GM19463 (cell line): ENCODE data around the gene SPNS3.

Experiments
- ATAC-seq: cut with Tn5 transposase; IDR thresholded peaks from one replicate; pipeline ENCODE4 v1.9.1; 2021; ENCODE audit warnings: mild to moderate bottlenecking, moderate library complexity; ENCODE audit not compliant: unreplicated experiment

Gene SPNS3

GRCh38 chr17:4463818-4464476 is 30.2 kb downstream of the SPNS3 start:
- no peak for ATAC-seq

DNA sequence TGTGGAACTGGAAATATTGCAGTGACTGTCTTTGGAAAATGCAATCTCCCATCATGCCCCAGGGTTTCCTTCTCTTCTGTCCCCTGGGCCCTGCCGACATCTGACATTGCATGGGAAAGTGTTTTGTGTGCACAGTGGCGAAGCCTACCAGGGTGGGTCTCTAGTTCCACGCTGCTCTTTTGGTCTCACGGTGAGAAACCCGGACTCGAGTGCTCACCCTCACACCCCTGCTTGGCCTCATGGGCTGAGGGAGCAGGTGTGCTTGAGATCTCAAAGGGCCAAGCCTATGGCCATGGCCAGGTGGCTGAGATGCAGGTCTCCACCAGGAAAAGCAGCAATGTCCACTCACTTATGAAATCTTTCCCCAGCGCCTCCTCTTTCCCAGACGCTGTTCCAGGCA is 32.0 kb downstream of the SPNS3 start:
- ATAC-seq: no peak

DNA sequence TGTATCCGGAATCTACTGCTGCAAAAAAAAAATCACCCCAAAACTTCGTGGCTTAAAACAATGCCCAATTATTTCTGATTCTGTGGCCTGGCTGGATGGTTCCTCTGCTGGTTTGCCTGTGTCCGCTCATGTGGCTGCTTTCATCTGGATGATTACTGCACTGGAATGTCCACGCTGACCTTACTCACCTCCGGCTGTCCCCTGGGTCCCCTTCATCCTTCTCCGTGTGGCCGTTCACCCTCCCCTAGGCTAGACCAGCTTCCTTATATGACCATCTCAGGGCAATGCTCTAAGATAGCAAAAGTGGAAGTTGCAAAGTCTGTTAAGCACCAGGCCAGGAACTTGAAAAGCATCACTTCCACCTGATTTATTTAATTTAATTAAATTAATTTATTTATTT is 33.5 kb downstream of the SPNS3 start:
- no peak for ATAC-seq

- ATAC-seq: no peak
These were observed 35.8 kb downstream of the SPNS3 start for GRCh38 chr17:4469552-4469951.

- no peak for ATAC-seq
These were observed 38.5 kb downstream of the SPNS3 start for GRCh38 chr17:4472286-4472685.

DNA sequence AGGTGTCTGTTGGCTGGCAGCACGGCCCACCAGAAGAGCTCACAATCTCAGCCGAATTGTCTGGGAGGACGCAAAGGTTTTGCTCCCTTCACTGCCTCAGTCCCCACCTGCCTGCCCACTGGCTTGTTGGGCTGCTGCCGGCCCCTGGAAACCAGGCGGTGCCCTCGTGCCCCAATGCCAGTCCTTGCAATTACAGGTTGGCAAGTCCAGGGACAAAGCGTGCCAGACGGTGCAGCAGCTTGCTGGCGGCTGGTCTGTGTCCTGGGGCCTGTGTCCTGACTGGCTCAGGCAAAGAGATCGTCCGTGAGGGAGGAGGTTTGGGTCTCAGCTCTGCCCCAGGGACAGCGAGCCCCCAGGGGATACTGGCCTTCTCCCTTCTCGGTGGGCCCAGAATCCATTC is 40.4 kb downstream of the SPNS3 start:
- ATAC-seq: no peak

GRCh38 chr17:4475001-4475400 is 41.3 kb downstream of the SPNS3 start:
- ATAC-seq: no peak

DNA sequence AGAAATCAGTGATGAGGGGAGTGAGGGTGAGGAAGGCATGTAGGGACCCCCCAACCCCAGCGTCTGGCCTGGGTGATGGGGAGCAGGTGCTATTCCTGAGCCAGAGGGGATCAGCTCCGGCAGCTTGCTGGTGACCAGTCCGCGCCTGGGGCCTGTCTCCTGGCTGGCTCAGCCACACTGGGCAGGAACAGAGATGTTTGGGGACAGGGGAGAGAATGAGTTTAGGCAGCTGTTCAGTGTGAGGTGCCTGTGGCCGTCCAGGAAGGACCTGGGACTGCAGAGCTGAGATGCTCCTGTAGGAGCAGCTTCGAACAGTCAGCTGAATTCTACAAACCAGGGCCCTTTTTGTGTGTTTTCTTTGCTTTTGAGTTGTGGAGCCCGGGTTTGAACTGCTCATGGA is 41.7 kb downstream of the SPNS3 start:
- ATAC-seq: no peak

- no peak for ATAC-seq
These were observed 42.3 kb downstream of the SPNS3 start for GRCh38 chr17:4476017-4476416.

GRCh38 chr17:4476511-4477070 is 42.9 kb downstream of the SPNS3 start:
- ATAC-seq: no peak

- ATAC-seq: no peak
These were observed 43.6 kb downstream of the SPNS3 start for GRCh38 chr17:4477255-4477791.

GRCh38 chr17:4478318-4478830 is 44.6 kb downstream of the SPNS3 start:
- ATAC-seq: no peak

DNA sequence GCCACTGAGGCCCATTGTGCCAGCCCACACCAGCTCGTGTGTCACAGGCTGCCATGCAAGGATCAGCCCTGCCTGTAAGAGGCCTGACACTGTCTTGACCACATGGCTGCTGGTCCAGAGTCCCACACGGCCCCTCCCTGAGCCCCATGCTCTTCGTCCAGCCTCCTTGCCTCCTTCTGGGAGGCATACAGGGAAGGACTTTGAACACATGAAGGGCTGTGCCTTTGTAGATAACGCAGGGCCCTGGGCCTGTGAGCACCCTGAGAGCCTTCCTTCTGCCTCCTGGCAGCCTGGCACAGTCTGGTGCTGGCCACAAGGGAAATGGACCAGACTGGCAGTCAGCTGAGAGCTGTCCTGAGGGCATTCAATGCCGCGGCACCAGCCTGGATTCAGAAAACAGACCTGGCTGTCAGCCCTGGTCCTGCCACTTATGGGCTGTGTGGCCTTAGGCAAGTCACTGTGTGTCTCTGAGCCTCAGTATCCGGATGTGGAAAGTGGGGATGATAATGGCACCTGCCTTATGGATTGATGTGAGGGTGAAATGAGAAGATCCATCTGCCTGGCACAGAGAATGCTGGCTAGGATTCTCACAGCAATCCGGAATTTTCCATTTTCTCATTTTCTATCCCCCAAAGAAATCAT is 45.7 kb downstream of the SPNS3 start:
- no peak for ATAC-seq

GRCh38 chr17:4479982-4480751 is 46.4 kb downstream of the SPNS3 start:
- ATAC-seq: no peak

- ATAC-seq: no peak
These were observed 47.5 kb downstream of the SPNS3 start for GRCh38 chr17:4480929-4481898.

GRCh38 chr17:4482338-4483011 is 48.7 kb downstream of the SPNS3 start:
- ATAC-seq: no peak

DNA sequence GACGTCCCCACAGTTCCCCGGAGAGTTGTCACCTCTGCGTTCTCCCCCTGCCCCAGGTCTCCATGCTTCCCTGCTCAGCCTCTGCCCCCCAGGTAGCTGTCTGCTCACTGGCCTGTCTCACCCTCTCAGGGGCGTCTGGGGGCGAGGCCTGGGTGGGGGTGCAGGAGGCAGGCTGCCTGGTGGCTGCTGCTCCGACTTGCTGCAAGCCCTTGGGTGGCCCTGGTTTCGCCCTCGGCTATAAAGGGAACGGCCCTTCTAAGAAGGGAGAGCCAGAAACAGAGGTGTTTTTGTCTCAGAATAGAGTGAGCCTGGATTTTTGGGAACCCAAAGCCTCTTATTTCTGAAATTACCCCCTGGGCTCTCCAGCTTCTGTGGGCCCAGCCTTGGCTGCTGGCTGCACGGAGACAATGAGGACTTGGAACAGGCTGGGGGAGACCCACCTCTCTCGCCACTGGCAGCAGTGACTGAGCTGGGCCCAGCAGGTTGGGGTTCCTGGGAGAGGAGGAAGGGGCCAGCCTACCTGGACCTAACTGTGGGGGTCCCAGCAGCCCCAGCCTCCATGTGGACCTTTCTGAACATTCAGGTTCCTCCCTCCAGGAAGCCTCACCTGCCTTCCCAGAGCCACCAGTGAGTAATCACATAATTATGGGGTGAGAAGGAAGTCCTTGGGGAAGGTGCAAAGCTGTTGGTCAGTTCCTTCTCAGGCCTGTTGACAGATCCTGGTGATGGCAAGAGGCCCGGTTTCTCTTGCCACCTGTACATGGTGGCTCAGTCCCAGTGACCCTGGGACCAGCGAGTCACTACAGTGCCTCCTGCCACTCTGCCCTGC is 49.5 kb downstream of the SPNS3 start:
- no peak for ATAC-seq
